ENCODE measurements around the gene MAP4.

Gene MAP4

DNA sequence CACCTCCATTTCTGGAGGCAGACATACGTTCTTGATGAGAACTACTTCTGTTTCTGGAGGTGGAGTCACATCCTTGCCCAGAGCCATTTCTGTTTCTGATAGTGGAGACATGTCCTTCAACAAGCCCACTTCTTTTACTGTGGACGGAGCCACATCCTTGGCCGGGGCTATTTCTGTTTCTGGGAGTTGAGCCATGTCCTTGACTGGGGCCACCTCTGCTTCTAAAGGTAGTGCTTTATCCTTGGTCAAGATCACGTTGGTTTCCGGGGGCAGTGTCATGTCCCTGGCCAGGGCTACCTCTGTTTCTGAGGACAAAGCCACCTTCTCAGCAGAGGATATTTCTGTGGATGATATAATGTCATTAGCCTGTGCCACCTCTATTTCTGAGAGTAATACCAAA is 100.0 kb downstream of the MAP4 start:
- no peak for DNase-seq (ENCODE audit: low read depth)
- TF ChIP-seq, protein P1, sequence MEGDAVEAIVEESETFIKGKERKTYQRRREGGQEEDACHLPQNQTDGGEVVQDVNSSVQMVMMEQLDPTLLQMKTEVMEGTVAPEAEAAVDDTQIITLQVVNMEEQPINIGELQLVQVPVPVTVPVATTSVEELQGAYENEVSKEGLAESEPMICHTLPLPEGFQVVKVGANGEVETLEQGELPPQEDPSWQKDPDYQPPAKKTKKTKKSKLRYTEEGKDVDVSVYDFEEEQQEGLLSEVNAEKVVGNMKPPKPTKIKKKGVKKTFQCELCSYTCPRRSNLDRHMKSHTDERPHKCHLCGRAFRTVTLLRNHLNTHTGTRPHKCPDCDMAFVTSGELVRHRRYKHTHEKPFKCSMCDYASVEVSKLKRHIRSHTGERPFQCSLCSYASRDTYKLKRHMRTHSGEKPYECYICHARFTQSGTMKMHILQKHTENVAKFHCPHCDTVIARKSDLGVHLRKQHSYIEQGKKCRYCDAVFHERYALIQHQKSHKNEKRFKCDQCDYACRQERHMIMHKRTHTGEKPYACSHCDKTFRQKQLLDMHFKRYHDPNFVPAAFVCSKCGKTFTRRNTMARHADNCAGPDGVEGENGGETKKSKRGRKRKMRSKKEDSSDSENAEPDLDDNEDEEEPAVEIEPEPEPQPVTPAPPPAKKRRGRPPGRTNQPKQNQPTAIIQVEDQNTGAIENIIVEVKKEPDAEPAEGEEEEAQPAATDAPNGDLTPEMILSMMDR (IDR thresholded peaks at IDR 0.05; ENCODE audit: insufficient read depth, low read depth, low read length, missing control alignments): no peak
- H3K4me3 ChIP-seq (ENCODE audit: low read depth, low read length): no peak overlapping the region

GRCh38 chr3:47912006-47912504 is 104.2 kb downstream of the MAP4 start:
- TF ChIP-seq, protein P1 (IDR thresholded peaks at IDR 0.05; ENCODE audit: insufficient read depth, low read depth, low read length, missing control alignments): no peak
- no peak for DNase-seq (ENCODE audit: low read depth)
- no peak overlapping the region for H3K4me3 ChIP-seq (ENCODE audit: low read depth, low read length)

DNA sequence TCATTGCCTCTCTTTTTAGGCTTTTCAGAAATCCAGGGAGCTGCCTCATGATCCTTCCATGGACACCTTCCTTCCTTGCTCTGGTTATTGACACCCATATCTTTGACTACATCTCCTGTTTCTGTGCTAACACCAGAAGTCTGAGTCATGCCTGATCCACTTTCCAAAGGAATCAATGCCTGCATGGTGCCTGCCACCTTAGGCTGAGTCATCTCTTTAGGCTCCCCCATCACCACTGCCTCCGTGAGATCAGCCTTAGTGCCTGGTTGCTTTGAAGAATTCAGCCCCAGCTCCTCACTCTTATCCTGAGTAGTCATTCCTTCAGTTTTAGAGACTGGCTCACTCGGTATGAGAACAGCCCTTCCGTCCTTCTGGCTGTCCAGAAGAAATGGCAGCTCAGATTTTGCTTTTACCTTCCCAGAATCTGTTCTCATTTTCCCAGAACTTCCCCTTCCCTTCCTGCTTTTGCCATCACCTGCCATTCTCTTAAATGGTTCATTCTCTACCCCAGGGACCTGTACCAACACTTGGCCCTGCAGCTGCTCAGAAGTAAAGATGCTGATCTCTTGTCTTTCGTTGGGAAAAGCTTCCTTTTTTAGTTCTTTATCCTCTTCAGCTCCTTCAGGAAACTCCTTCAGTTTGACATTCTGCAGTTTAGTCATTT is 105.3 kb downstream of the MAP4 start:
- TF ChIP-seq, protein P1 (IDR thresholded peaks at IDR 0.05; ENCODE audit: insufficient read depth, low read depth, low read length, missing control alignments): no peak
- no peak overlapping the region for H3K4me3 ChIP-seq (ENCODE audit: low read depth, low read length)
- DNase-seq (ENCODE audit: low read depth): no peak

DNA sequence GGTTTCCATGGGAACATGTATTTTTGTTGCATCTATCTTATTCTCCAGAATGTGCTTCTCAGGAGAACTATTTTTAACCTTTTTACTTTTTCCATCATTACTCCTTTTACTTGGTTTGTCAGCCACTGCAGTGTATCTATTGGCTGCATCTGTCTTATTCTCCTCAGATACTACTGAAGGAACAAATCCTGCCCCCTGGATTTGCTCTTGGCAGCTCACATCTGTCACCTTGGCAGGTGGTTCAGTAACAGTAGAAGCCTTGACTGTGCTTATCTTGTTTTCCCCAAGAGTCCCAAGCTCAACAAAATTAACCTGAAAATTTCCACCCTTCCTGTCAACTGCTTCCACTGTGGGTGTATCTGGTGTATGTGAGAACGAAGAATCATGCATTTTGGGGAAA is 106.0 kb downstream of the MAP4 start:
- no peak for DNase-seq (ENCODE audit: low read depth)
- TF ChIP-seq, protein P1 (IDR thresholded peaks at IDR 0.05; ENCODE audit: insufficient read depth, low read depth, low read length, missing control alignments): no peak
- no peak overlapping the region for H3K4me3 ChIP-seq (ENCODE audit: low read depth, low read length)

DNA sequence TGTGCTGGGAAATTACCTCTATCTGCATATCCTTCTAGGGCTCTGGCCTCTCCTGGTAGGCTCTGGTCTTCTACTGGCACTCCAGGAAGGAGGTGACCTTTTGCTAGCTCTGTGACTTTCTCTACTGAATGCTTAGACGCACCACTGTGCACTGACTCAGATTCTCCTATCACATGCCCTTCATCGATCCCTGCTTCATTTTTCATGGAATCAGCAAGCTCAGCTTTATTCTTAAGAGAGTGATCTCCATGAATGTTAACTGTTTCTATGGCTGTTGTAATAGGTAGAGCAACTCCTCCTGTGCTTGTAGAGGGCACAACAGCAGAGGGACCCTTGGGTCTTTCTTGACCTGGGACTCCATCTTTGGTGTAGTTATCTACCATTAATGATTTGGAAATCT is 106.6 kb downstream of the MAP4 start:
- no peak for DNase-seq (ENCODE audit: low read depth)
- H3K4me3 ChIP-seq (ENCODE audit: low read depth, low read length): no peak overlapping the region
- TF ChIP-seq, protein P1 (IDR thresholded peaks at IDR 0.05; ENCODE audit: insufficient read depth, low read depth, low read length, missing control alignments): no peak

- H3K4me3 ChIP-seq (ENCODE audit: low read depth, low read length): no peak overlapping the region
- DNase-seq (ENCODE audit: low read depth): no peak
- TF ChIP-seq, protein P1 (IDR thresholded peaks at IDR 0.05; ENCODE audit: insufficient read depth, low read depth, low read length, missing control alignments): no peak
Observed at GRCh38 chr3:47908744-47909143, 107.5 kb downstream of the MAP4 start.

DNA sequence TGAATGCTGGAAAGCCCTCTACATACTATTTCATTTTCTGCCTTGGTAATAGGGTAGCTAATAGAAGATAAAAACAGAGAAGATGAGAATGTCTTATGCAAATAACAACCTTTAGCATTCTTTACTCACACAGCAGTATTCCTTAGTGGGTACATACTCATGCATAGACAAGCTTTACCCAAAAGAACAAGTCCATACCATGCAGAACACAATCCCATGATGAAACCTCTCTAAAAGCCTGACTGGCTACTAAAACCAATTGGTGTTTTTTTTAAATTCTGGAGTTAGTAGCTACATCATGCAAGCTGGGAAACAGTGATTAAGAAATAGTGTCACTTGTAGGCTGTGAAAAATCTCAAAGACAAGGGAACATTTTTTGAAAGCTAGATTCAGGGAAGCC is 108.4 kb downstream of the MAP4 start:
- TF ChIP-seq, protein P1 (IDR thresholded peaks at IDR 0.05; ENCODE audit: insufficient read depth, low read depth, low read length, missing control alignments): no peak
- no peak overlapping the region for H3K4me3 ChIP-seq (ENCODE audit: low read depth, low read length)
- DNase-seq (ENCODE audit: low read depth): no peak

Measured in GM12865 (cell line).